Measurements from ENCODE around the gene SPPL2A. TPM values are rescaled to one million over a fixed set of nuclear protein-coding genes. Genes with fewer than 3 reads are reported as not detected.

The SPPL2A gene
- total and polyA plus RNA-seq, 2 experiments from 2014 or later: 111 to 141 TPM

DNA sequence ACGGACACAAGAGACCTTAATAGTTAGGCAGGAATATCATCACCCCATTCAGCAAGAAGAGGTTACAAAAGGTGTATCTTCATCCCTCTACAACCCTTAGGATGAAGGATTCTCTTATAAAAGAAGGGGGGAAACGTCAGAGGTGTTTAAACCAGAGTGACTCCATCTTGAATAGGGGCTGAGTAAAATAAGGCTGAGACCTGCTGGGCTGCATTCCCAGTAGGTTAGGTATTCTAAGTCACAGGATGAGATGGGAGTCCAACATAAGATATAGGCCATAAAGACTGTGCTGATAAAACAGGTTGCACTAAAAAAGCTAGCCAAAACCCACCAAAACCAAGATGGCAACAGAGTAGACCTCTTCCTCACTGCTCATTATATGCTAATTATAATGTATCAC, 95.4 kb downstream of the SPPL2A start:
- H4K20me1 ChIP-seq (ENCODE audit: insufficient read depth, poor library complexity, severe bottlenecking): peaks cover 39% of the 10 kb centered on the region
- H3K27ac ChIP-seq: no peak overlapping the region
- TF ChIP-seq EZH2 (IDR thresholded peaks at IDR 0.05; ENCODE audit: borderline replicate concordance) (no peak), EZH2phosphoT487 (IDR thresholded peaks at IDR 0.05; ENCODE audit: low read depth, severe bottlenecking, unreplicated experiment) (no peak)
- TF ChIP-seq, protein P1, sequence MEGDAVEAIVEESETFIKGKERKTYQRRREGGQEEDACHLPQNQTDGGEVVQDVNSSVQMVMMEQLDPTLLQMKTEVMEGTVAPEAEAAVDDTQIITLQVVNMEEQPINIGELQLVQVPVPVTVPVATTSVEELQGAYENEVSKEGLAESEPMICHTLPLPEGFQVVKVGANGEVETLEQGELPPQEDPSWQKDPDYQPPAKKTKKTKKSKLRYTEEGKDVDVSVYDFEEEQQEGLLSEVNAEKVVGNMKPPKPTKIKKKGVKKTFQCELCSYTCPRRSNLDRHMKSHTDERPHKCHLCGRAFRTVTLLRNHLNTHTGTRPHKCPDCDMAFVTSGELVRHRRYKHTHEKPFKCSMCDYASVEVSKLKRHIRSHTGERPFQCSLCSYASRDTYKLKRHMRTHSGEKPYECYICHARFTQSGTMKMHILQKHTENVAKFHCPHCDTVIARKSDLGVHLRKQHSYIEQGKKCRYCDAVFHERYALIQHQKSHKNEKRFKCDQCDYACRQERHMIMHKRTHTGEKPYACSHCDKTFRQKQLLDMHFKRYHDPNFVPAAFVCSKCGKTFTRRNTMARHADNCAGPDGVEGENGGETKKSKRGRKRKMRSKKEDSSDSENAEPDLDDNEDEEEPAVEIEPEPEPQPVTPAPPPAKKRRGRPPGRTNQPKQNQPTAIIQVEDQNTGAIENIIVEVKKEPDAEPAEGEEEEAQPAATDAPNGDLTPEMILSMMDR (IDR thresholded peaks at IDR 0.05; ENCODE audit: poor library complexity): no peak
- no peaks in the 10 kb centered on the region for H3K9me2 ChIP-seq (replicated peaks; ENCODE audit: insufficient read depth)
- no peak overlapping the region for H2AFZ ChIP-seq
- H3K79me2 ChIP-seq: peaks cover 99% of the 10 kb centered on the region
- H3K4me3 ChIP-seq: no peak overlapping the region
- no peaks in the 10 kb centered on the region for H3K9me3 ChIP-seq (ENCODE audit: low read depth)
- DNase-seq (ENCODE audit: low spot score): no peak
- H3K27me3 ChIP-seq: no peaks in the 10 kb centered on the region
- WGBS (ENCODE audit: low lambda C conversion rate, missing lambda C conversion rate): 87% methylated on average over 2 of the region's 2 CpGs
- no peak overlapping the region for H3K4me2 ChIP-seq
- no peaks in the 10 kb centered on the region for H3K4me1 ChIP-seq (ENCODE audit: insufficient read depth)
- no peaks in the 10 kb centered on the region for H3K36me3 ChIP-seq (replicated peaks; ENCODE audit: insufficient read depth, low read depth)

DNA sequence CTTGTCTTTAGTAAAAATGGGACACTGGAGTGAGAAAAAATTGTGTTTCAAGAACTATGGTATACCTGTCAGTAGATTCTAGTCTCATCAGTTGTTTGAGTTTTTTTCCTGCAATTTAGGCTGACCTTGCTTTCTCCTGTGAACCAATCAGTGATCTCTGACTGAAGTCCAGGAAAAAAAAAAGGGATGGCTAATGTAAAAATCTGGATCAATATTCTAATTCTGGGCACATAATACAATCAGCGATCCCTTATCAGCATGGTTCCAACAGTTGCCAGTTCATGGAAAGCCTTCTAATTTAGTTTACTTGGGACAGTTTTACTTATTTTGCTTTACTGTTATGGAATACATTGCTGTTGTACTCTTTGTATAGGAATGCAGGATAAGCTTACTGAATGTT, 95.9 kb downstream of the SPPL2A start:
- peaks cover 99% of the 10 kb centered on the region for H3K79me2 ChIP-seq

DNA sequence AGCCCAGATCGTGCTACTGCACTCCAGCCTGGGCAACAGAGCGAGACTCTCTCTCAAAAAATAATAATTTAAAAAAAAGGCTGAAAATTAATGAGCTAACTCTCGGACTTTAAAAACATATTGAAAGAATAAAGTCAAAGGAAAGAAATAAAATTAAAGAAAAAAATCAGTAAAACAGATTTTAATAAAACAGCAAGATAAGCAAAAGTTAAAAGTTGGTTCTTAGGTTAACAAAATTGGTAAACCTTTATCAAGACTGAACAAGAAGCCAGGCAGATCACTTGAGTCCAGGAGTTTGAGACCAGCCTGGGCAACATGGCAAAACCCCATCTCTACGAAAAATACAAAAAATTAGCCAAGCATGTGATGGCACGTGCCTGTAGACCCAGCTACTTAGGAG, 99.6 kb downstream of the SPPL2A start:
- H3K4me2 ChIP-seq: no peak overlapping the region
- no peaks in the 10 kb centered on the region for H3K9me2 ChIP-seq (replicated peaks; ENCODE audit: insufficient read depth)
- no peak overlapping the region for H3K27ac ChIP-seq
- H3K9me3 ChIP-seq (ENCODE audit: low read depth): no peaks in the 10 kb centered on the region
- 92% methylated on average over 5 of the region's 5 CpGs for WGBS (ENCODE audit: low lambda C conversion rate, missing lambda C conversion rate)
- H3K79me2 ChIP-seq: peaks cover 86% of the 10 kb centered on the region
- H4K20me1 ChIP-seq (ENCODE audit: insufficient read depth, poor library complexity, severe bottlenecking): peaks cover 35% of the 10 kb centered on the region
- TF ChIP-seq EZH2 (IDR thresholded peaks at IDR 0.05; ENCODE audit: borderline replicate concordance) (no peak), EZH2phosphoT487 (IDR thresholded peaks at IDR 0.05; ENCODE audit: low read depth, severe bottlenecking, unreplicated experiment) (no peak)
- TF ChIP-seq, protein P1 (IDR thresholded peaks at IDR 0.05; ENCODE audit: poor library complexity): no peak
- no peak for DNase-seq (ENCODE audit: low spot score)
- no peak overlapping the region for H2AFZ ChIP-seq
- H3K36me3 ChIP-seq (replicated peaks; ENCODE audit: insufficient read depth, low read depth): no peaks in the 10 kb centered on the region
- H3K27me3 ChIP-seq: no peaks in the 10 kb centered on the region
- H3K4me1 ChIP-seq (ENCODE audit: insufficient read depth): no peaks in the 10 kb centered on the region
- H3K4me3 ChIP-seq: no peak overlapping the region

More for the DNA sequence above, 95.9 kb downstream of the SPPL2A start:
- H2AFZ ChIP-seq: no peak overlapping the region
- no peak overlapping the region for H3K27ac ChIP-seq
- H4K20me1 ChIP-seq (ENCODE audit: insufficient read depth, poor library complexity, severe bottlenecking): peaks cover 43% of the 10 kb centered on the region
- no peaks in the 10 kb centered on the region for H3K27me3 ChIP-seq
- no peaks in the 10 kb centered on the region for H3K4me1 ChIP-seq (ENCODE audit: insufficient read depth)
- H3K4me3 ChIP-seq: no peak overlapping the region
- no peak overlapping the region for H3K4me2 ChIP-seq
- 84% methylated on average over 1 of the region's 1 CpG for WGBS (ENCODE audit: low lambda C conversion rate, missing lambda C conversion rate)
- DNase-seq (ENCODE audit: low spot score): no peak
- no peaks in the 10 kb centered on the region for H3K36me3 ChIP-seq (replicated peaks; ENCODE audit: insufficient read depth, low read depth)
- TF ChIP-seq EZH2 (IDR thresholded peaks at IDR 0.05; ENCODE audit: borderline replicate concordance): no peak
- TF ChIP-seq, protein P1 (IDR thresholded peaks at IDR 0.05; ENCODE audit: poor library complexity): no peak
- no peak for TF ChIP-seq EZH2phosphoT487 (IDR thresholded peaks at IDR 0.05; ENCODE audit: low read depth, severe bottlenecking, unreplicated experiment)
- H3K9me2 ChIP-seq (replicated peaks; ENCODE audit: insufficient read depth): no peaks in the 10 kb centered on the region
- H3K9me3 ChIP-seq (ENCODE audit: low read depth): no peaks in the 10 kb centered on the region

DNA sequence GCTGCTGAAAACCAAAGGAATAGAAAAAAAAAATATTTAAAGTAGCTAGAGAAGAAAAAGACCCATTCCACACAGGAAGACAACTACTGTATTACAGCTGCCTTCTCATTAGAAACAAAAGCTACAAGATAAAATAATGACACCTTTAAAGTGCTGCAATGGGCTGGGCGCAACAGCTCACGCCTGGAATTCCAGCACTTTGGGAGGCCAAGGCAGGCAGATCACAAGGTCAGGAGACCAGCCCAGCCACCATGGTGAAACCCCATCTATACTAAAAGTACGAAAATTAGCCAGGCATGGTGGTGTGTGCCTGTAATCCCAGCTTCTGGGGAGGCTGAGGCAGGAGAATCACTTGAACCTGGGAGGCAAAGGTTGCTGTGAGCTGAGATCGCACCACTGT, 110.0 kb downstream of the SPPL2A start:
- Histone ChIP-seq H3K4me1 (ENCODE audit: insufficient read depth) (no peaks in the 10 kb centered on the region), H3K4me2 (no peak overlapping the region), H2AFZ (no peak overlapping the region), H3K36me3 (replicated peaks; ENCODE audit: insufficient read depth, low read depth) (no peaks in the 10 kb centered on the region), H3K27ac (no peak overlapping the region), H3K9me3 (ENCODE audit: low read depth) (no peaks in the 10 kb centered on the region), H3K4me3 (no peak overlapping the region), H3K27me3 (no peaks in the 10 kb centered on the region), H4K20me1 (ENCODE audit: insufficient read depth, poor library complexity, severe bottlenecking) (no peaks in the 10 kb centered on the region), H3K79me2 (peaks cover 11% of the 10 kb centered on the region), H3K9me2 (replicated peaks; ENCODE audit: insufficient read depth) (no peaks in the 10 kb centered on the region)
- DNase-seq (ENCODE audit: low spot score): no peak
- 97% methylated on average over 4 of the region's 4 CpGs for WGBS (ENCODE audit: low lambda C conversion rate, missing lambda C conversion rate)
- TF ChIP-seq EZH2 (IDR thresholded peaks at IDR 0.05; ENCODE audit: borderline replicate concordance): no peak
- no peak for TF ChIP-seq EZH2phosphoT487 (IDR thresholded peaks at IDR 0.05; ENCODE audit: low read depth, severe bottlenecking, unreplicated experiment)
- TF ChIP-seq, protein P1 (IDR thresholded peaks at IDR 0.05; ENCODE audit: poor library complexity): no peak
